ENCODE data around the gene SH3BGRL2. TPM values are rescaled to one million over a fixed set of nuclear protein-coding genes. Genes with fewer than 3 reads are reported as not detected.

Gene SH3BGRL2
- total and polyA plus RNA-seq, 2 of the 4 experiments (the other 2 are of a cell fraction): 2.4 to 5.6 TPM

- H3K36me3 ChIP-seq (ENCODE audit: control insufficient read depth, insufficient read depth, low read length): no peaks in the 10 kb centered on the region
- no peak overlapping the region for H2BK5ac ChIP-seq (ENCODE audit: low read depth, low read length, poor library complexity, severe bottlenecking)
- no peak for ATAC-seq (ENCODE audit: low read depth)
- peak overlapping the region; percentile 68; the same call in 1 of the 2 replicates for H2BK20ac ChIP-seq (ENCODE audit: low read depth, low read length)
- no peak overlapping the region for H3K4me2 ChIP-seq (ENCODE audit: low read depth, low read length)
- H3K79me1 ChIP-seq (ENCODE audit: low read depth in 1 of 2, low read length in 2 of 2): no peaks in the 10 kb centered on the region
- no peak overlapping the region for H3K9ac ChIP-seq (ENCODE audit: low read depth, low read length)
- H3K14ac ChIP-seq (replicated peaks; ENCODE audit: low read depth, low read length): 0 out of 2 replicates have a peak overlapping the region, but pooled peaks have one; percentile 51
- peaks cover 9% of the 10 kb centered on the region for H3K4me1 ChIP-seq (ENCODE audit: control insufficient read depth, insufficient read depth, low read length)
- peaks cover 3% of the 10 kb centered on the region; the same call in 1 of the 2 replicates for H3K9me1 ChIP-seq (ENCODE audit: insufficient read depth, low read length)
- intact Hi-C loops (cut with micrococcal nuclease) (no loop called here), dilution Hi-C loops (cut with HindIII; ENCODE audit: low sequenced_read_pairs, unreplicated experiment) (no loop called here), in situ Hi-C loops (cut with MboI; ENCODE audit: low sequenced_read_pairs) (no loop called here)
- peak overlapping the region; percentile 22; the same call in 1 of the 2 replicates for H3K4ac ChIP-seq (ENCODE audit: low read depth, low read length)
- no peaks in the 10 kb centered on the region for H3K27me3 ChIP-seq (ENCODE audit: control insufficient read depth, insufficient read depth, low read length)
- H3K23ac ChIP-seq (ENCODE audit: low read depth, low read length): no peak overlapping the region
- 0 out of 2 replicates have a peak overlapping the region, but pooled peaks have one; percentile 24 for H3K18ac ChIP-seq (ENCODE audit: low read depth, low read length)
- ChIA-PET CTCF (no interaction called here), POLR2A (ENCODE audit: unreplicated experiment) (no interaction called here)
- no peak overlapping the region; a peak in 1 of 4 replicates for H4K8ac ChIP-seq (ENCODE audit: low read depth in 2 of 2, low read length in 2 of 2)
- H3K27ac ChIP-seq (ENCODE audit: insufficient read depth, low read length): no peak overlapping the region
- H2BK120ac ChIP-seq (ENCODE audit: low read depth, low read length): peak overlapping the region; percentile 37
- no peak overlapping the region for H3K56ac ChIP-seq (ENCODE audit: extremely low read depth, insufficient read depth, low read length)
- no peak overlapping the region for H2AK9ac ChIP-seq (replicated peaks; ENCODE audit: low read depth, low read length, poor library complexity)
- no peak for DNase-seq
- BruUV-seq (replicated peaks): no TSS peak
- H3K4me3 ChIP-seq (ENCODE audit: insufficient read depth, low read depth, low read length): no peak overlapping the region
- no peaks in the 10 kb centered on the region for H3K9me3 ChIP-seq (ENCODE audit: control insufficient read depth, insufficient read depth, low read length)
- H4K91ac ChIP-seq (ENCODE audit: insufficient read depth, low read depth, low read length): peak overlapping the region; percentile 2; the same call in 1 of the 2 replicates
- no peak overlapping the region for H4K5ac ChIP-seq (ENCODE audit: low read depth, low read length)
- no CpG with 5 or more reads among the region's 4 CpGs for WGBS, 2 experiments (ENCODE audit: extremely low coverage in 2 of 2, insufficient read length in 1 of 2)
- H2AFZ ChIP-seq (replicated peaks; ENCODE audit: low read length, poor library complexity): no peak overlapping the region
- 0 out of 3 replicates have a peak overlapping the region, but pooled peaks have one; percentile 11 for H2BK15ac ChIP-seq (ENCODE audit: low read depth, low read length)
- H4K20me1 ChIP-seq (ENCODE audit: insufficient read depth, low read length): no peaks in the 10 kb centered on the region
- peak overlapping the region; percentile 86 for H2AK5ac ChIP-seq (ENCODE audit: low read depth, low read length)
- TF ChIP-seq MXI1 (IDR thresholded peaks at IDR 0.05; ENCODE audit: borderline replicate concordance, low read depth, low read length): no peak
- TF ChIP-seq FOS (IDR thresholded peaks at IDR 0.05; ENCODE audit: low read depth, low read length): no peak
- no peak for TF ChIP-seq CEBPB (IDR thresholded peaks at IDR 0.05; ENCODE audit: low read depth, low read length)
- TF ChIP-seq ELK1 (IDR thresholded peaks at IDR 0.05; ENCODE audit: borderline replicate concordance, low read depth, low read length): no peak
- no peak for TF ChIP-seq RFX5 (IDR thresholded peaks at IDR 0.05; ENCODE audit: low read depth, low read length)
- TF ChIP-seq USF2 (IDR thresholded peaks at IDR 0.05; ENCODE audit: low read depth, low read length): no peak
- no peak for TF ChIP-seq POLR2A (IDR thresholded peaks at IDR 0.05; ENCODE audit: low read depth, low read length)
- TF ChIP-seq MAFK (IDR thresholded peaks at IDR 0.05; ENCODE audit: low read depth, low read length): no peak
- TF ChIP-seq MAZ (IDR thresholded peaks at IDR 0.05; ENCODE audit: borderline replicate concordance, low read depth, low read length): no peak
- TF ChIP-seq NFE2L2 (IDR thresholded peaks at IDR 0.05; ENCODE audit: low read depth, low read length): no peak
- no peak for TF ChIP-seq BHLHE40 (IDR thresholded peaks at IDR 0.05; ENCODE audit: low read depth, low read length)
- no peak for TF ChIP-seq RAD21 (IDR thresholded peaks at IDR 0.05; ENCODE audit: low read length)
- TF ChIP-seq RCOR1 (IDR thresholded peaks at IDR 0.05; ENCODE audit: insufficient replicate concordance, low read length): no peak
- no peak for TF ChIP-seq SMC3 (IDR thresholded peaks at IDR 0.05; ENCODE audit: low read depth, low read length)
- no peak for TF ChIP-seq CHD1 (IDR thresholded peaks at IDR 0.05; ENCODE audit: low read depth, low read length)
These were observed 25.0 kb upstream of the SH3BGRL2 start for GRCh38 chr6:79605968-79606764.

Data from IMR-90 (cell line).